Left lobe of liver (tissue), 2 donors: Measurements from ENCODE around the gene PTPRR. TPM values are rescaled to one million over a fixed set of nuclear protein-coding genes. Genes with fewer than 3 reads are reported as not detected.
A peak's percentile ranks its signal among the peaks of the same experiment; 100 is the strongest.
"Not testable (repeated sequence)": the region's sequence is repeated elsewhere in the genome, so short reads cannot be mapped to it uniquely, and the experiment has no call there.

Experiments
- ATAC-seq: fragments of 200-7000 bp; cut with Tn5 transposase; one replicate; pipeline ENCODE4 v1.9.1; 2020; ENCODE audit warnings: mild to moderate bottlenecking, moderate library complexity
- DNase-seq: peaks from one replicate; pipeline ENCODE4 v3.0.0-alpha.2; 2020; ENCODE audit warnings: low spot score
- total RNA-seq: library from RNA; stranded (reverse); gene quantifications from one replicate; pipeline ENCODE4 v1.2.1, GENCODE V29; 2021
- donor health status: DM: no; HTN: no; CAD: no; lungs with moderate emphysema.
- donor health status: DM: no; HTN: yes; CAD: no.

The PTPRR gene
- total RNA-seq, 1 donor from 2014 or later: not detected

DNA sequence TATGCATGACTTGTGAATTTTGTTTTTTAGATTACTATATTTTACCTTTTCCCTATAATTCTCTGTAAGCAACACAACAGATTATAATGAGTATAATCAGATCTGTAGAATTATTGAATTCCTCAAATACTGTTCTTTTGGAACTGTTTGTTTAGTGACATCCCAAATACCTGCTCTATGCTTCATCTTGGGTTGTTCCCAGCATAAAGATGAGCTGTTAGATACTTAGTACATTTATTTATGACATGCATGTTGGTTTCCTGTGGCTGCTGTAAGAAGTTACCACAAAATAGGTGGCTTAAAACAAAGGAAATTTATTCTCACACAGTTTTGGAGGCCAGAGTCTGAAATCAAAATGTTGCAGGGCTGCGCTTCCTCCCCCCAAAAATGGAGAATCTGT is 78.4 kb downstream of the PTPRR start:
- DNase-seq (no peak), ATAC-seq (no peak)

DNA sequence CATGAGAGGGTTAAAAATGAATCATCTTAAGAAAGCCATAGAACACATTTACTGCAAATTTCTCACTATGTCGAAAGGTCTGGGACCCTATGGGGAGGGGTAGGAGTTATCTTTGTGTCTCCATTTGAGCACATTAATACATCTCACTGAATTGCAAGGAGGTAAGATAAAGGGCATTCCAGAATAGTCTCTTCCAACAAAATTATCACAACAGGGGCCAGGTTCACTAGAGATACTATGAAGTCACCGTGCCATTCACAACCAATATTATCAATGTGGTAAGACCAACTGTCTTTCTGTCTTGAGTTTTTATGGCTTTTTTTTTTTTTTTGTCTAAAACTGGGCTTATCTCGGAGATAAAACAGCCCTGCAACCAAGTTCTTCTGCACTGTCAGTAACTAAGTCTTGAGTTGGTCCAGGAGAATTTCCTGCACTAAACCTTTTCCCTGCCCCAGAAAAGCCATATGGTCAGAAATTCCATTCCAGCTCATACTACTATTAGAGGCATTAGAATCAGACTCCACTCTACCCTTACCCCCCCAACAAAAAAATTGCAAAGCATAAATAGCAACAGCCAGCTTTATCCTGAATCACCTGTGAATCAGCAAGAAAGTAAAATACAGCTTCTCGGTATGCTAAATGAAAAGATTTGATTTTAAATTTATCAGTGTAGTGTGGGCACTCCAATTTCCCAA is 79.7 kb downstream of the PTPRR start:
- no peak for ATAC-seq
- no peak for DNase-seq

DNA sequence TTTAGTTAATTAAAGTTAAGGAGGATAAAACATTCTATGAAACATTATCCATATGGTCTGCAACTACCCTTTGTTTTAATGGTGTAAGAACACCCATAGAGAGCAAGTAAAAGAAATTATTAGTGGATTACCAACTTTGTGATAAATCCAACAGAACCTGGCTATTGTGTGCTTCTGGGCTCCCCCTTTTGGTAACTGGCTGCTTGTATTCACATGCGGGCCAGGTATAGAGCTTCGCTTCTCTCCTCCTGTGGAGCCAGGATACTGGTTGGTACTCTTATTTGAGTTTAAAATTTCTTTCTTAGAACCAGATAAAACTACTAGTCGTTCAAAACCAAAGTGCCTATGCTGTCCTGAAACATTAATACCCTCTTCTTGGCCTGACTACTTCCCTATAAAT is 81.0 kb downstream of the PTPRR start:
- ATAC-seq (no peak), DNase-seq (no peak)

DNA sequence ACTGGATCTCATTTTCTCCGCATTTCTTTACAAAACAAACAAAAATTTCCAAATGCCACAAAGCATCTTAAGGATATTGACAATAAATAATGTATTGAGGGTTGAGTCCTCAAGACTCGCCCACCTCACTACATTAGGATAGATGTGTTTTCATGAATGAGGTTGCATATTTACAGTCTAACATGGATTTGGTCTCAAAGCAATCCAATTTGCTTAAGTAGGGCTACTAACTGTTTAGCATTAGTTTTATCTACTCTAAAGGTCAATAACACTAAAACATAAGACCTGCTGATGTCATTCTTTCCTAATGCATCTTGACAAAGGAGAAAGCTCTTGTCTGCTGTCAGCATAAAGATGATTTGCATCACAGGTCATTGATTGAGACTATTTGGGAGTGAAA is 82.4 kb downstream of the PTPRR start:
- ATAC-seq: no peak

DNA sequence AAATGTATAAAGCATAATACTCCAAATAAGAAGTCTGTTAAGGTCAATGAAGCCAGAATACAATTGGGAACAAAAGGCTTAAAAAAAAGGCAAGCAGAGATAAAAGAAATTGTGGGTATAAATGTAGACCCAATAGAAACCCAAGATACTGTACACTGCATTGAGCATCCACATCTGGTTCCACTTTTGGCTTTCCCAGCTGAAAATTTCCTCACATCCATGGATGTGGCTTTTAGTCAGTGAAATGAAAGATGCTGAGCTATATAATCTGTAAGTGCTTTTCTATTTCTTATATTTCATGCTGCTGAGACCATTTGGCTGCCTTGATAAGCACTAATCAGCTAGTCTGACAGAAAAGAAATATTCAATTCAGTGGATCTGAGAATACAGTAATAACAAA is 83.5 kb downstream of the PTPRR start:
- ATAC-seq (no peak), DNase-seq (no peak)

More for the DNA sequence above, 82.4 kb downstream of the PTPRR start:
- DNase-seq: no peak

DNA sequence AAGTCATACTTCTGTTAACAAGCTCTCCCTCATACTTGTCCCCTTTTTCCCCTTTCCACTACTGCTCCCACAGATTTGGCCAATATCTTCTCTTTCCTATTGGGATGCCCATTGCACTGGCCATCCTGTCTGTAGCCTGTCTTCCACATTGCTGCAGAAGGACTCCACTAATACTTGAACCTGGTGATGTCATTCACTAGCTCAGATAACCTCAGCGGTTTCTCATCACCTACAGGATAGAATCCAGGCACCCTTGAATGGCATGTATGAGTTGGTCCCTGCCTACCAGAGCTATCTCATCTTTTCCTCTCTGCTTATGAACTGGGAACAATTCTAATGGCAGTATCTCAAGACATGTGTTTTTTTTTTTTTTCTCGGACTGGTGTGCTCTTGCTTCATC is 84.6 kb downstream of the PTPRR start:
- DNase-seq (no peak), ATAC-seq (no peak)

DNA sequence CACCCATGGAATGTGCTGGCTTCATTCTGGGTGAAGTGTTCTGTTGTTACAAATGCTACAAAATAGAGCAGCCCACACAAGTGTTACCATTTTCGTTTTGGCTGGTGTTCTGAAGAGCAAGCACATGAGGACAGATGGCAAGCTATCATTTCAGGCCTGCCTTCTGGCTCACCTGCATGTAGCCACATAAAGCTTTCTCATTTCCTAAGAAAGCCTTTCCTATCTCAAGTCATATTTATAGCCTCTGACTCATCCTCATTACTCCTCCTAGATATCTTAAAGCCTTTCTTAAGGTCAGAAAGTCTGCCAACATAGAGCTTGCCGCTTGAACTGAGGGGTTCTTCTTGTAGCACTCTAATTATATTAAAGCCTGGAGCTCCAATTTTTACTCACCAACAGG is 89.0 kb downstream of the PTPRR start:
- ATAC-seq: no peak
- no peak for DNase-seq

DNA sequence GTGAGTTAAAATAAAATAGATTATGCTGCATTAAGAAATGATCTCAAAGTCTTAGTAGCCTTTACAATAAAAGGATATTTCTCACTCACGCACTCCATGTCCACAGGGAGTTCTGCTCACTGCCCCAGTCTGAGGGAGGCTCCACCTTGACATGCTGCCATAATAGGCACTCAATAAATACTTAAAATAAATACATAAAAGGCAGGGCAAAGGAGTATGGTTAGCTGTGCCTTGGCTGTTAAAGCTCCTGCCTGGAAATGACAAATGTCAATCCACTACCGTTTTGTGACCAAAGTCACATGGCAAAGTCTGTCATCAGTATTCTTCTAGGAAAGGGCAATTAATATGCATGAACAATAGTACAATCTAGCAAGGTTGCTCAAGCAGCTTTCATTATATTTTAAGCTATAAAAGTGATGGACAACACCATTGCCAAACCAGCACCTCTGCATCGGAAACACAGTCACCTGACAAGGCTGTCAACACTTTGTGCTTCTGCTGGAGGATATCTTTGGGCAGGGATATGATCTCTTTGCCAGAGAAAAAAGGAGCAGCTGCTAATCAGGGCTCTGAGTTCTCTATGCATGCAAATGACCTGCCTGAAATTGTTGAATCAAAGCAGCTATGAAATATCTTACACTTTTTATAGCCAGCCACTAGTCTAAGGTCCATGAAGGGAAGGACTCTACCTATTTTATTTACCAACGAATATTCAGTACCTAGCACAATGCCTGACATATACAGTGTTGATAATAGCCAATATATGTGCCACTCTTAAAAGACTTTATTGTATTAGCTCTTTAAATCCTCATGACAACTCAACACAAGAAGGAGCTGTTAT is 90.1 kb downstream of the PTPRR start:
- DNase-seq: no peak
- ATAC-seq: no peak

DNA sequence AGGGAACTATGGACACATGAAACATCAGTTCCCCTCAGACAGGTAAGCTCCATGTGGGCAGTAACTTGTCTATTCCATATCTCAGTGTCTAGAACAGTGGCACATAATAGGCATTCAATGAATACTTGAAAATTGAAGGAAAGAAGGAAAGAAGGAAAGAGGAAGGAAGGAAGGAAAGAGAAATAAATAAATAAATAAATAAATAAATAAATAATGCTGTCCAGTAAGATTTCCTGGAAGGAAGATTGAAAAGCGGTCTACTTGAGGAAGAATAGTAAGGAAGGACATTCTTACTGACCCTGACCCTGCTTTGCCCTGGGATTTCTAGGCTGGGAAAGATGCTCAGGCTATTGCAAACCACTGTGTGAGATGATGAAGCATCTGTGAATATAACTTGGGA is 91.5 kb downstream of the PTPRR start:
- ATAC-seq: no peak

DNA sequence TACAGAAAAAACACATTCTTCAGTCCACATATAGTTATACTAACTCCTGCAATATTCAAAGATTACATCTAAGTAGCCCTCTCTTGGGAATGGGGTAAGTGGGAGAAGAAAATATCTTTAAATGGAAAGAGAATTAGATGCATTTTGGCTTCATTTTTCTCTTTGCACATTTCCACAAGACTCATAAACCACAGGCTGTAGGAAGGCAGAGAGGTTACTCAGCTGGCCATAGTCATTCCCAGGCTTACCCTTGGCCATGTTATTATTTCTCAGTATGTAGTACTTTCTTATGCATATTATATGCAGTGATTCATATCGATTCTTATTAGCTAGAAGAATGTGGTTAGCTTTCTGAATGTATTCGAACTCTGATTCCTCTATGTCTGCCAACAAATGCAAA is 92.2 kb downstream of the PTPRR start:
- ATAC-seq (no peak), DNase-seq (no peak)

More for the DNA sequence above, 91.5 kb downstream of the PTPRR start:
- no peak for DNase-seq

DNA sequence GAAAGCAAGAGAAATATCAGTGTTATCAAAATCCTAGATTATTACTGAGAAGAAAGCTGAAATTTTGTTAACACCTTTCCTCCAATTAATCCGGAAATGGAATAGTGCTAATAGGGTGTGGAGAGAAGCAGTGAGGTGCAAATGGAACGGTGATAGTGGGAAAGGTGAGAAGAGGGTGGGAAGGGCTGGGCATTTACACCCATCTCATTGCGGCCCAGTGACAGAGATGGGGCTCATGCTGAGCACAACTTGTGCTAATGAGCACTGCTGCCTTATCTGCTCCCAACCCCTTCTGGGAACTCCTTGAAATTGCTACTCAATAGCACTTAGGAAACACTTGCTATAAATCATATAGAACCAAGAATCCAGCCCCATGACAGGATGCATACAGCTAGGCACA is 94.4 kb downstream of the PTPRR start:
- no peak for DNase-seq

DNA sequence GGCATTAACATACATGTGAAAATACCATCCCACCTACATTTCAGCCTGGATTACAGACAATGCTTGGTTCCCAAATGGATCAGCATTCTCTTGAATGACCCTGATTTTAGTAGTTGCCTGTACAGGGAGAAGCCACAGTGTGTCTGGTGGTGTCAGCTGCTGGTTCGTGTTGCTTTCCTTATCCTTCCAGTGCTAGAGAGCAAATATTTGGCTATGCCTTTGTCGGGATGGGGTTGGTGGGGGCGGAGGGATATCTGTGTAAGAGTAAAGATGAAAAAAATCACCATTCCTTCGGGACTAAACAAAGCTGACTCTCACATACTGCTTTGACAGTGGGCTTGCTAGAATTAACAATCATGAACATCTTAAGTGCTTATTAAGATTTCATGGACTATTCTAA is 96.0 kb downstream of the PTPRR start:
- no peak for ATAC-seq
- no peak for DNase-seq

More for the DNA sequence above, 94.4 kb downstream of the PTPRR start:
- ATAC-seq: no peak

DNA sequence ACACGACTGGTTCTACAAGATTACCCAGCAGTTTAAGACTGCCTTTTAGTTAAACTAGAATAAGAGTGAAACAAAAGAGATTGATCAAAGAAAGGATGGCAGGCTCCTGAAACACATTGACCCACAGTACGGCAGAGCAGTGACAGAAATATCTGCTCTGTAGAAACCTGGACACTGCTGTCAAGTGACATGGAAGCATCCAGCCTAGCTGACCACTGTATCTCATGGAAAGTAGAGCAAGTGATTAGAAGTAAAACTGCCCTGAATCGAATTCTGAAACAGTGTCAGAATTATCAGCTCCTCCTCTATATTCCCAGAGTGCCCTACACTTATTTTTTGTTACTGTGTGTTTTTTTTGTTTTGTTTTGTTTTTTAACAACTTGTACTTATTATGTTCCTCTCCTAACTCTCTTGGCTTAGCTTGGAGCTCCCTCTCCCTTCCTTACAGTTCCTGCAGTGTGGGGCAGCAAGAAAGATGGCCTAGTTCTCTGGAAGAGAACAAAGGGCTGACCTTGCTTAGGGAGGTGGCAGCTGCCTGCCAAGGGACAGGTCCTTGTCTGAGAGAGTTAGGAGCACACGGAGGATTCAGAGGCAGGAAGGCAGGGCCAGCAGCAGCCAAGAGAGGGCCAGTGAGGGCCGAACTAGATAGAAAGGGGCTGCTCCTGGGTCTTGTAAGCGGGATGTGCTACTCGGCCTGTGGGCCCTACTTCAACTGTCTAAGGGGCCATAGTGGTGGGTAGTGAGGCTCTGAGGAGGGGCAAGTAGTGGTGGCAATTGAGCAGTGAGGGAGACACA is 97.2 kb downstream of the PTPRR start:
- DNase-seq (no peak), ATAC-seq (no peak)

DNA sequence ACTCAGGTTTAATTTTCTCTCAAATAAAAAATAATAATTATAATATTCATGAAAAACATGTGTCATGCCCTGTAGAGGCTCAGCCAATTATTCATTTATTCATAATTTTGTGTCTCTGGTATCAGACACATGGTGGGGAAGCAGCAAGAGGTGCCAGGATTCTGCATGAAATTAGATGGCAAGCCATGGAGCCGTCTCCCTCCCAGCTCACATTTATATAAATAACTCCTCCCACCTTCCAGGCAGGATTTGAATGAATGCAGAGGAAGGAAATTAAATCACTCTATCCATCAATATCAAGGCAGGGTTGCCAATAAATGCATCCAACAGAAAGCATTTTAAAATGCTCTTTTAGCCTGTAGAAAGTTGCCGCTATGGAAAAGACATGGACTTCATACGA is 98.1 kb downstream of the PTPRR start:
- ATAC-seq (no peak), DNase-seq (no peak)

DNA sequence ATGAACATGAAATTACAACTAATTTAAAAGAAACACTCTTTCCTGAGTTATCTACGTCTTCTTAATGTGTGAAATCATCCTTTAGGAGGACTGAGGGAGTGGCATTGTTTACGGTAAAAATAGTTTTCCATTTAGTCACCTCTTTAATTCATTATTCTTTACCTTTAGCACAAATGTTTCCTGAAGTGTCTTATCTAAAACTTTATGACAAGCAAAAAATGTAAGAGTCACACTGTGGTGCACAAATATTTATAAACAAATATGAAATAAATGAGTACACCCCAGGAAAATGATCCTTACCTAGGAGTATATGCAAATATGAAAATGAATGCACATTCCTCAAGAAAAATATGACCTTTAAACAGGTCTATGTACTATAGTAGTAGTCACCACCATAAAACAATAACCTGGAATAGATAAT is 104.6 kb downstream of the PTPRR start:
- ATAC-seq: no peak

DNA sequence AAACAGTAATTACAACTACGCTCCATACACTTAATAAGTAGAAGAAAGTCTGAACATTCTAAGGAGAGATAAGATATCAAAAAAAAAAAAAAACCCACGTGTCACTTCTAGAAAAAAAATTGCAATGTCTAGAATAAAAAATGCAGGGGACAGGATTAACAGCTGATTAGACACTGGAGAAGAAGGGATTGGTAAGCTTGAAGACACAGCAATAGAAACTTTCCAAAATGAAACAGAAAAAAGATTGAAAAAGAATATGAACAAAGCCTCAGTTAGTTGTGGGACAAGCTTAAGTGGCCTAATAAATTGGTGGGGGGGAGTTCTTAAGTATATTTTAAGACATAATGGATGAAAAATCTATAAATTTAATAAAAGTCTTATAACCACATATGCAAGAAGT is 105.5 kb downstream of the PTPRR start:
- ATAC-seq (no peak), DNase-seq (no peak)

More for the DNA sequence above, 104.6 kb downstream of the PTPRR start:
- DNase-seq: no peak

DNA sequence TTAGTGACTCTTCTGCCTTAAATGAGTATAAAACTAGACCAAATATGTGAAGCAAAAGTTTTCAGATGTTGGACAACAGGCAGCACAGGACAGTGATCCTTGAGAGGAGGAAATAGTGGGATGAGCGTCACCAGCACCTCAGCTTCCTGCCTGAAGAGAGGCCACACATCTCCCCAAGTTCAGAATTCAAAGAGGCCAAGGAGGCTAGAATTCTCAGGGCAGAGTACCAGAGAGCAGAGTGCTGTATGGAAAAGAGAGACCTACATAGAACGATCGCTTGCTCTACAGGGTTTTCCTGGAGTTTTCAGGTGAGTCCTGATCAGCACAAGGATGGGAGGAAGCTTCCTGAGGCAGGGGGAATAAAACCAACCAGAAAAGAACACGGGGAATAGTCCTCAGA is 107.0 kb downstream of the PTPRR start:
- ATAC-seq: no peak
- DNase-seq: no peak

DNA sequence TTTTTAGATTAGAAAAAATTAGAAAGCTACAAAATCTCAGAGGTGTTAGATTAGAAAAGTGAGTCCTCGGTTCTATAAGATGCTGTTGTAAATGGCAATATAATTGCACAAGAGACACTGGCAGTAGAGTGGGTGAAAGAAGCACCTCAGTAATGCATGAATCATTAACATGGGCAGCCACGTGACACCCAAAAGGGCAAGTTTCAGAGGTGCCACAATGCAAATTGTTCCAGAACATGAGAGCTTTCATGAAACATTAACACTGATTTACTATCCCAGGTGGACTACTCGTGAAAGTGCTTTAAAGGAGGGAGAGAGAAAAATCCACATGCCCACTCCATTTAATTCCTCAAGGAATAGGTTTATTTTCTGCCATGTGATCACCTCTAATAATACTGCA is 108.4 kb downstream of the PTPRR start:
- peak; percentile 65 for DNase-seq

DNA sequence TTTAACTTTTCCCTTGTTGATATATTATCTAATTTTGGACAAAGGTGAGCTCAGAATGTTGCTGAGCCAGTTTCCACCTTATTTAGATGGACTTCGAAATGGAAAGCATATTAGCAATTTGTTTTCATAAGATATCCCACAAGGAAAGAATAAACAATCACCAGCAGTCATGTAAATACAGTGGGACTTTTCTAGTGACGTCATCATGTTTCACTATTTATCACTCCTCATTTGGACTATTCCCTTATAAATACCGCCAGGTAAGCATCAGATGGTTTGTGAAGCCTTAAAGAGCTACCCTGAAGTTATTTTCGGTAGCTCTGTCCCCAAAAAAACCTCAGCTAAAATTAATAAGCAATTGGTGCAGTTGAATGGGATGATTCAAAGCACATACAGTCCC is 110.7 kb downstream of the PTPRR start:
- DNase-seq (no peak), ATAC-seq (no peak)

More for the DNA sequence above, 108.4 kb downstream of the PTPRR start:
- ATAC-seq: peak; percentile 86

DNA sequence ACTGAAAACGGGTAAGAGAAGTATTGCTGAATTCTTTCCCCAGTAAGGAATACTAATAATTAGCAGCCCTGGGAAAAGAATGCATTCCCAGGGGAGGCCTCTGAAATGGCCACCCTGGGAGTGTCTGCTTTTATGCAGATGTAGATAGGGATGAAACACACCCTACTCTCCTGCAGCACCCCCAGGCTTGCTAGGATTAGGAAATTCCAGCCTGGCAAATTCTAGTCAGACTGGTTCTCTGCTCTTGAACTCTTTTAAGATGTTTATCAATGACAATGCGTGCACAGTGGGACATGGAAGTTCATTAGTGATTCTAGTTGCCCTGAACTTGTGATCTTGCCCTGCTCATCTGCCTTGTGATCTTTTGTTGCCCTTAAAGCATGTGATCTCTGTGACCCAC is 112.5 kb downstream of the PTPRR start:
- not testable (repeated sequence) for ATAC-seq, DNase-seq

DNA sequence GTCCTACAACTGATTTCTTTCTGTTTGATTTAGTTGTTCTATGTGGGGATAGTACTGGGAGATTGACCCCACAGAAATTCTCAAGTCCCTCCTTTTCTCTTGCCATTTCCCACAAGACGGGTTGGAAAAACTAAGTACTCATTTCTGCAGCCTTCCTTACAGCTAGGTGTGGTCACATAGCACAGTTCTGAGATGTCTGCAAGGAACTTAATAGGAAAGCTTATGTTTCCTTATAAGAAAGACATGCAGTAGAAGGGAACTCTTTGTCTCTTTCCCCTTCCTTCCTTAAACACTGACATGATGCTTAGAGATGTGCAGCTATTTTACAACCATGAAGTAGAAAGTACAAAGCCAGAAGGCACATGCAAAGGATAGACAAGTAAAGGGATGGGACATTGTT is 113.7 kb downstream of the PTPRR start:
- DNase-seq: no peak
- no peak for ATAC-seq

DNA sequence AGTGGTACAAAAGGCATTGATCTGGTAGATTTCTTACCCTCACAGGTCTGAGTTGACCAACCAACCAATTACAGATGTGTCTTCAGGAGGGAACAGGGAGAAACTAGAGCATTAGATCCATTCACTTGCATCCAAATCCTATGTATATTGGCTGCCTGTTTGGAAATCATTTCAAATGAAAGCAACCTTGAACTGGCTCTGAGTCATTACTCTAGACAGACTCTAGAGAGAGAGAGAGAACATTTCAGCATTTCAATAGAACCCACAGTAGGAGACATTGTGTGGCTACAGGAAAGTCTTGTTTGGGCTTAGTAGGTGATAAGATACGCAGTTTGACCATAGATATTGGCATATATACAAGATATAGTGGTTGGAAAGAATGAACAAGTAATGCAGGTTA is 114.5 kb downstream of the PTPRR start:
- DNase-seq (no peak), ATAC-seq (no peak)
